ENCODE measurements around the gene PANK3. TPM values are rescaled to one million over a fixed set of nuclear protein-coding genes. Genes with fewer than 3 reads are reported as not detected.

PANK3 gene
- total RNA-seq (2022; extraction: Qiagen RNA extraction), result 13.1 to 24.3 TPM (median 22.1 TPM) in 5 replicates

DNA sequence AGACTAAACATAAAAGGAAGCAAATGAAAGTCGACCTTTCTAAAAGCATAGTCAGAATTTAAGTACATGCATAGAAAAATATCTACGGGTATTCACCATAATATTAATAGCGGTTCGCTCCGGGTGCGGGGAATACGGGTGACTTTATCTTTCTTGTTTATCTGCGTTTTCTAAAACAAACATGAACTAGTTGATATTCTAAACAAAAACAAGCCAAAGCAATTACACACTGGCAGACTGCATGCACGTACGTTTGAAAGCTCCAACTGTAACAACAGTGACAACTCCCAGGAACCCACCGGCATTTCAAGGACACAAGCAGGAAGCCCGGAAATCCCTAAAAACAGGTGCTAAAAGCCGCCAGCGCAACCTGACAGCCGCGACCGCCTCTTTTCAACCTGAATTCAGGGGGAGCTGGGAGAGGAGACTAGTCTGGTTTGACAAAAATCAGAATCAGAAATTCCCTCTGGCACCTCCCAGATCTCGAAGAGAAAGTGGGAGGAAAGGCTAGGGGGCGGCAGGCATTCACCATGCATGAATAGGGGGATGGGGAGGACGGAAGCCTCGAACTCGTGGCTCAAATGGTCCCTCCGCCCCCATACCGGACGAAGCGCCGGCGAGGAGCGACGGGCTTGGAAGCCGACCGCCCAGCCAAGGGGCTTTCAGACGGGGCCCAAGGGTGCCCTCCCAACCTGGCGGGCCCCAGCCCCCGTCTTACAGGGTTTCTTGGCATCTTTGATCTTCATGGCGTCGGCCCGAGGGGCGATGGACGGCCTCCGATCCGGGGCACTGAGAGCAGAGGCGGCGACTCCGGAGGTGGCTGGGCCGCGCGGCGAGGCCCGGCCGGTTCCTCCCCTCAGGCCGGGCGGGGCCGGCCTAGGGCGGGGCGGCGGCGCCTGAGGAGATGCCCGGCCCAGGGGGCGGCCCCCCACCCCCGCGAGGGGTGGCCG lies at the start of gene PANK3:
PANK3 (minus strand) TSS at position 831 of the 950 bp plus-strand sequence; CDS start at position 746, 85 bp downstream.

DNA sequence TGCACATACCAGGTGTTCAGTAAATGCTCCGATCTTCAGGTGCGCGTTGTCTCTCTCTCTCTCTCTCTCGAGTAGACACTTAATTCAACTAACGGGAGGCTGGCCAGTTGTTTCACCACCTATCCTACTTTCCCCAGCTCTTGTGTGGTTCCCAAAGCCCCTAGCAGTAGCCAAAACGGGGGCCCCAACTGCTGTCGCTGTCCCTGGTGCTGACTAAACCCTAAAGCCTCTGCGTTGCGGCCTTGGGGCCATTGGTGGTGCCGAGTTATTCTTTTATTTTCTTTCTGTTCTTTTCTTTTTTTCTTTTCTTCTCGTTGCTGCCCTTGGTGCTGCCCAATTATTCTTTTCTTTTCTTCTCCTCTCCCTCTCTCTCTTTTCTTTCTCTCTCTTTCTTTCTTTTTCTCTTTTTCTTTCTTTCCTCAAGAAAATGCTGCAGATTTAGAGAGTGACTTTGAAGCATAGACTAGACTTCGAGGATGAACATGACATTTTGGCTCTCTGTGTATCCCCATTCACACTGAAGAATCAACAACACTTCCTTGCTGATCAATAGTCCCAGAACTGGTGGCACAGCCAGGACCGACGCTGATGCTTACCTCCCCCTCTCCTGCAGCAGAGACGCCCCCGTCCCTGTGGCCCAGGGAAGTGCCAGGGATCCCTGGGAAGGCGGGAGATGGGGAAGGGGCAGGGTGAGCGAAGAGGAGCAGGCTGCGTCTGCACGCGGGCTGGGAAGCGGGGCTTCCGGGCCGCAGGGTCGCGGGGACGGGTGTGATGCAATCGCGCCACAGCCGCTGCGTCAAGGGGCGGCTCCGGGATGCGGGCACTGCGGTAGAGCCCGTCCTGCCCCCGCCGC lies 50.4 kb downstream of the PANK3 start, which contains the start of gene FBLL1:
FBLL1 (plus strand) TSS at position 785 of the 853 bp plus-strand sequence. CDS start 200 bp downstream, outside the sequence.

Other genes starting within 250 kb of the PANK3 start
- gene RARS1, start 92.9 kb downstream of the PANK3 start, total RNA-seq (2022; extraction: Qiagen RNA extraction), result 90.0 to 120 TPM (median 95.4 TPM) in 5 replicates
- 0.08 to 0.25 TPM (median 0.10 TPM) in 3 of 5 replicates, not detected in the others for gene FBLL1, start 50.1 kb downstream of the PANK3 start, total RNA-seq (2022; extraction: Qiagen RNA extraction)